Pons (tissue), 1 donor: ENCODE results near the gene GRM7.

Experiments used
- DNase-seq: peaks from one replicate; pipeline ENCODE4 v3.0.0-alpha.2; 2016; ENCODE audit warnings: low spot score

Gene GRM7

DNA sequence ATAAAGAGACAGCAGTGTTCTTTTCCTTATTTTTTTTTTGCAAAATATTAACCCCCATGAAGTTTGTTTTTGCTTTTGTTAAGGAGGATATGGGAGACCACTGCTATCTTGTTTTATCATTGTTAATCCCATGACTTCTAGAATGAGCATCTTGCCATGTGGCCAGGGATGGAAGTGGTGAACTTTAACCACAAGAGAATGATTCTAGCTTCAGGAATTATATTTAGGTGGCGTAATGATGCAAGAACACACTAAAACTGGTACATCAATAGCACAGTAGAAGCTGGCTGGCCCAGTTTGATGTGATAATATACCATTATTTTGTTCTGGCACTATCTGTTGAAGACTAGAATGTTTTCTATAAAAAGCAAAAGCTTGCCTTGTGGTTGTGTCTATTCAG lies 720.9 kb downstream of the GRM7 start:
- no peak for DNase-seq

DNA sequence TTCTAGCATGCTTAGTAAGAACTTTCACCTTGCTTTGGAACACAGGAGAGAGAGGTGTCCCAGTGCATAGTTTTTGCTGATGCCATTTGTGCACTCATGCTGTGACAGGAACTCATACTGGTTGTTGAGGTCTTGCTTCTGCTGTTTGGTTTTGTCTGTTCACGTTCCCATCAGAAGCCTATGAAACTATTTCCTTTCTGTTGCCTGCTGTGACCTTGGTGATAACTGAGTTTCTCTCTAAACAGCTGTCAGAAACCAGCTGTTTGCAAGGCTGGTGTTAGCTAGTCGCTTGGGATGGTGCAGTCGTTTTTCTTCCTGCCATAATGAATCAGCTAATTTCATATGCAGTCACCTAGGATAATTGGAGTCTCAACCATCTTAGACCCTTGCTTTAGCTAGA lies 724.1 kb downstream of the GRM7 start:
- DNase-seq: no peak

GRCh38 chr3:7588236-7588635 lies 727.3 kb downstream of the GRM7 start:
- no peak for DNase-seq

- DNase-seq: no peak
These were observed 728.6 kb downstream of the GRM7 start for GRCh38 chr3:7589526-7589925.

- no peak for DNase-seq
These were observed 741.4 kb downstream of the GRM7 start for GRCh38 chr3:7602297-7602696.

DNA sequence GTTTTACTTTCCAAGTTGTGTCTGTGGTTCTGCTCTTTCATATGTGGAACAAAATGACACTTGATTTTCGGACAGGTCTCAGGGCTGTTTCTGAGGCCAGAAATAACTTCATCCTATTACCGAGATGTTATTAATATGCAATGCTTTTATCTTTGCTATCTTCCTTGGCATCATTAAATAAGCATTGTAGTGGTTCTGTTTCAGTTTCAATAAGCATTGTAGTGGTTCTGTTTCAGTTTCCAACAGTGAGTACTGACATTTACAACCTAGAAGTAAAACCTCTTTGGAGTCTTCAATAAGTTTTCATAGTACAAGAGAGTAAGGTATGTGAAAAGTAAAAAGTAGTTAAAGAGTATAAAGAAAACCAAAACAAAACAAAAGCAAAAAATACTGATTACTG lies 746.2 kb downstream of the GRM7 start:
- DNase-seq: no peak

DNA sequence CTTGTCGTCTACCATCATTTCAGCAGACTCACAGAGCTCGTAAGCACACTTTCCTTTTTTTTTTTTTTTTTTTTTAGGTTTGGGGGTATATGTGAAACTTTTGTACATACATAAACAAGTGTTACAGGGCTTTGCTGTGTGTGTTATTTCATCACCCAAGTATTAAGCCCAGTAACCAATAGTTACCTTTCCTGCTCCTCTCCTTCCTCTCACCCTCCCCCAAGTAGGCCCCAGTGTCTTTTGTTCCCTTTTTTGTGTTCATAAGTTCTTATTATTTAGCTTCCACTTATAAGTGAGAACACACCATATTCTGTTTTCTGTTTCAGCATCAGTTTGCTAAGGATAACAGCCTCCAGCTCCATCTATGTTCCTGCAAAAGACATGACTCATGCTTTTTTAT lies 746.8 kb downstream of the GRM7 start:
- no peak for DNase-seq

- no peak for DNase-seq
These were observed 749.7 kb downstream of the GRM7 start for GRCh38 chr3:7610634-7611033.

GRCh38 chr3:7615043-7615442 lies 754.1 kb downstream of the GRM7 start:
- no peak for DNase-seq

DNA sequence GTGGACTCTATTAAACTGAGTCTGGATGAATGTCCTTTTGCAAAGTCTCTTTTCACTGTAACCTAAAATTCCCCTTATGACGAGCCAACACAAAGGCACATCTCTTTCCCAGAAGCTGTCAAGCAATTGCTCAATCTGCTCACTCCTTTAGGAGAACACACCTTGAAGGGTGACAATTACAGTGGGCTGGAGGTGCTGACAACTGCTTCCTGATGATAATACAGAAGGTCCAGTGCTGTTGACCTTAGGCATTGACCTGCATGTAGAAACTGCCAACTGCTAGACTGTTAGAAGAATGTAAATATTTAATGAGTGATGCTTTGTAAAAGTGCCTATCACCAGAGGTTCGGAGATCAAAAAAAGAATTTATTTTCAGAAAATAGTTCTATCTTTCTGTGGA lies 757.7 kb downstream of the GRM7 start:
- DNase-seq: no peak

GRCh38 chr3:7620401-7620800 lies 759.5 kb downstream of the GRM7 start:
- DNase-seq: no peak

GRCh38 chr3:7621046-7621630 lies 760.2 kb downstream of the GRM7 start:
- DNase-seq: no peak

DNA sequence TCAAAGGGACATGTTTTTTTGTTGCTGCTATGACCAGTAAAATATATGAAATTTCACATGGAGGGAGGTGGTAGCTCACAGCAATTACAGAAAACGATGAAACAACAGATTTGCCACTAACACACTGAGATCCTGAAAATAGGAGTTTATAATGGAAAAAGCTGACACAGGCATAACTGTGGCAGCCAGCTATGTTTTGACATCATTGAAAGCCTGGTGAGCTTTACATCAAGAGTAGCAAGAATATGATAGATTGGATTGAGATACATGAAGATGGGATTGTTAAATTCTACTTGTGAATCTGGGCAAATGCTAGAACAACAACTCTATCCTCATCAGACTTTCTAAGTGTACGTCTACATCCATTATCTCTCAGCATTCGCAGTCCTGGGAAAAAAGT lies 760.7 kb downstream of the GRM7 start:
- DNase-seq: no peak

- no peak for DNase-seq
These were observed 764.1 kb downstream of the GRM7 start for GRCh38 chr3:7625021-7625420.

DNA sequence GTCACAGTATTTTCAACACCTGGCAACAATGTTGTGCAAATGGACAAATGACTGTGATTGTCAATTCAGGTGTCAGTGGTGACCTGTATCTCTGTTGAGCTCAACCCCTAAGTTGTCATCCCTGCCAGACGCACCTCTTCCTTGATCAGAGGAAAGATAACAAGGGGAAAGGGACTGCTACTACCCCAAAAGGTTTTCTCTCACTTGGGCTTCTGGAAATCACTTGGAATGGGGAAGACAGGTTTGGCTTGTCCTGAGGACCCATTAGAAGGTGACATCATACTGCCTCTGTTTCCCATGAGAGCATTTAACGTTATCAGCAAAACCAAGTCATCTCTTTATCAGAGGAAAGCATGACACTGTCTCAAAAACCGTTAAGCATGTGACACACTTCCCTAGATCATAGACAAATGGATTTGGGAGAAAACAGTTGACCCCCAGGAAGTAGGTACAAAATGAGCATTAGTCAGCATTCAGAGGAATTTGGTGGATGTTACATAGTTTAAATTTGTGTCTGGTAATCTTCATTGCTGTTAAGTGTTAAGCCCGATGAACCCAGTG lies 769.5 kb downstream of the GRM7 start:
- no peak for DNase-seq

DNA sequence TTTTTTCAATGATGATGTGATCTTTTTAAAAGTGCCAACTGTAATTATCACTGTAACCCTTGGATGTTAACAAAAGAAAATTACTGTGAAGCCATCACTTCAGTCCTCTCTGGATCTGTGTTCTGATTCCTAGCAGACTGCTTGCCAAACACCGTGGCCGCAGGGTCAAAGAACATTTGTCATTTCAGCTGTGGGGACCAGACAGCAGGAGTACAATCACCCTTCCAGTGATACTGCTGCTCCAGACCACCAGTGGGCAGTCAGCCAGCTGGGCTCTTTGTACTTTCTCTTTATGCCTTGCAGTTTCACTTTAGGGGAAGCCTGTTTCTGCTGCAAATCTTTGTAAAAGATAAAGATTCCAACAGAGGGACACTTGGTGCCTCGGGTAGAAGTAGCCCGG lies 770.0 kb downstream of the GRM7 start:
- DNase-seq: peak; percentile 19

GRCh38 chr3:7632305-7632704 lies 771.4 kb downstream of the GRM7 start:
- DNase-seq: no peak

- DNase-seq: no peak
These were observed 776.8 kb downstream of the GRM7 start for GRCh38 chr3:7637694-7638093.

DNA sequence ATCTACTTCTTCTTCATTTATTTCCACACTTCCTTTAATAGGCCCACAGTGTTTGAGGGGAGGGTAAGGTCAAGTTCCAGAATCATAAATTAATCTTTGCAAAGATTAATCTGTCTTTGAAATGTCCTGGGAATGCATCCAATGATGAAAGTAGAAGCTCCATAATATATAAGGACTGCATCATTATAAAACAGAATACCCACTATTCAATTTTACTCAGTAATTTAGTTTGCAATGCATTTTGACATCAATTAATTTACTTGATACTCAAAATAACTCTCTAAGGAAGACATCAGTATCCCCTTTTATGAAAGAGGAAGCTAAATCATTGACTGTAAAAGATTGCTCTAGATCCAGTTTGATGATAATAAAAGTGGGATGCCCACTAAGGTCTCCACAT lies 777.2 kb downstream of the GRM7 start:
- DNase-seq: no peak

DNA sequence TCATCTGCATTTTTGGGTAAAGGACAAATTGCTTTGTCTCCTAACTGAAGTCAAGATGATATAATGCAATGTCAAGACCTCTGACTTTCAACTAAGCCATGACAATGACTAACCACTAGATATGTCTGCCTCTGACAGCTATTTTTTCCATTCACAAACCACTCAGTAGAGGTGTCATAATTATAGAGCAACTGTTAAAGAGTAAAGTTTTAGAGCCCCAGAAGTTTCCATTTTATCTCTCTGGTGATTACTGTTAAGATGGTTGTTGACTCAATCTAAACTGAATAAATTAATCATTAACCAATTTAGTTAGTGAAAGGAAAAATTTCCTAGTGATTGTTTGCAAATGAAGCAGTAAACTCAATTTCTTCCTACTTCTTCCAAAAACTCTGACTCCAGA lies 779.9 kb downstream of the GRM7 start:
- no peak for DNase-seq

DNA sequence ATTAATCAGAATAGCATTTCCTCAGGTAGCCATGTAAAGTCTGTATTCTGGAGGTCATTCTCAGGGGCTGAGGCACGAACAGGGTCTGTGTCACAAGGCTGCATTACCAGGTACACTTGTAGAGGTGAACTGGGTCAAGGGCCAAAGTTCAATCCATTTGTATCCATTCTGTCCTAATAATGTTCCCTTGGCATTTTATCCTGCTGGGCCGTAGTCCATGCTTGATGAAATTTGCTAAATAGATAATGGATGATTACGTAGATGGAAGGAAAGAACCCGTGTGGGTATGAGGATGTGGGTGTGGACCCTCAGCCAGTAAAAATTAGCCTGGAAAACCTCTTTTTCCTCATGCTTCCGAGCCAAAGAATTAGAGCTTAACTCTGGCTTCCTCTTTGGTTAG lies 785.9 kb downstream of the GRM7 start:
- no peak for DNase-seq

GRCh38 chr3:7650466-7650865 lies 789.6 kb downstream of the GRM7 start:
- DNase-seq: no peak

- peak; percentile 39 for DNase-seq
These were observed 790.4 kb downstream of the GRM7 start for GRCh38 chr3:7651274-7651673.
